Measurements from ENCODE around the gene SFRP5.

DNA sequence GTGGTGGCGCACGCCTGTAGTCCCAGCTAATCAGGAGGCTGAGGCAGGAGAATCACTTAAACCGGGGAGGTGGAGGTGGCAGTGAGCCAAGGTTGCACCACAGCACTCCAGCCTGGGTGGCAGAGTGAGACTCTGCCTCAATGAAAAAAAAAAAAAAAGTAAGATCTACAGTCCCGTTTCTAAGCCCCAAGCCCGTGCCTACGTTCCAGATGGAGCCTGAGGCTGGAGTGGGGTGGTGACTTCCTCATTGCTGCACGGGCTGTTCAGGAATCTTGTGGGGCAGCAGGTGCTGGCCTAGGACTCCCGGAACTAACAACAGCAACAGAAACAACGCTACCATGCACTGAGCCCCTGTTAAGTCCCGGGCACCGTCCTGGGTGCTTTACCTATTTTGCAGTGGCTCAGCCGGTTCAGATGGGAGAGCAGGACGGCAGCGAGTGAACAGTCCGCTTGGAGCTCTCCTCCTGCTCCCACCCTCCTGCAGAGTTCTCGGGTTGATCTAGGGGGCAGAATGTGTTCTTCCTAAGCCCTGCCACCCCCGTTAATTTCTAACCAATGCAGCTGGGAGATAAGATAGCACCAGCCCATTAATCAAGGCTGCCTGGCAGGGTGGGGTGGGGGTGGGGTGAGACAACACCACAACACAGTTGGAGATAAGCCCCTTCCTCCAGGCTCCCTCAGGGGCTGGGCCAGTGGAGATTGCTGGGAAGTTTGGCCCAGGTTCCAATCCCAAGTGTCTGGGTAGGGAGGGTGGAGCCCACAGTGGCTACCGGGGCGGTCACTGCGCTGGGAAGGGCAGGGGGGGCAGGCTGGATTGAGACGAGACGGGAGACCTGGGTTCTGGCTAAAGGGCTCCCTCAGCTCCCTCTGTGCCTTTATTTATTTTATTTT is 17.0 kb upstream of the SFRP5 start:
- TF ChIP-seq, protein P1, sequence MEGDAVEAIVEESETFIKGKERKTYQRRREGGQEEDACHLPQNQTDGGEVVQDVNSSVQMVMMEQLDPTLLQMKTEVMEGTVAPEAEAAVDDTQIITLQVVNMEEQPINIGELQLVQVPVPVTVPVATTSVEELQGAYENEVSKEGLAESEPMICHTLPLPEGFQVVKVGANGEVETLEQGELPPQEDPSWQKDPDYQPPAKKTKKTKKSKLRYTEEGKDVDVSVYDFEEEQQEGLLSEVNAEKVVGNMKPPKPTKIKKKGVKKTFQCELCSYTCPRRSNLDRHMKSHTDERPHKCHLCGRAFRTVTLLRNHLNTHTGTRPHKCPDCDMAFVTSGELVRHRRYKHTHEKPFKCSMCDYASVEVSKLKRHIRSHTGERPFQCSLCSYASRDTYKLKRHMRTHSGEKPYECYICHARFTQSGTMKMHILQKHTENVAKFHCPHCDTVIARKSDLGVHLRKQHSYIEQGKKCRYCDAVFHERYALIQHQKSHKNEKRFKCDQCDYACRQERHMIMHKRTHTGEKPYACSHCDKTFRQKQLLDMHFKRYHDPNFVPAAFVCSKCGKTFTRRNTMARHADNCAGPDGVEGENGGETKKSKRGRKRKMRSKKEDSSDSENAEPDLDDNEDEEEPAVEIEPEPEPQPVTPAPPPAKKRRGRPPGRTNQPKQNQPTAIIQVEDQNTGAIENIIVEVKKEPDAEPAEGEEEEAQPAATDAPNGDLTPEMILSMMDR (IDR thresholded peaks at IDR 0.05): no peak
- TF ChIP-seq POLR2AphosphoS5 (IDR thresholded peaks at IDR 0.05) (no peak), POLR2A (IDR thresholded peaks at IDR 0.05) (no peak), EP300 (IDR thresholded peaks at IDR 0.05) (no peak)

Data from gastroesophageal sphincter (tissue), 3 donors.